Sigmoid colon (tissue), 3 donors: Measurements from ENCODE around the gene CAMK1D.

ENCODE experiments used
- POLR2A ChIP-seq, 2 donors: fragments of 450-650 bp; IDR thresholded peaks; one replicate each; pipeline ENCODE4 v1.6.1; 2016; ENCODE audit warnings: antibody characterized with exemption in 2 of 2, mild to moderate bottlenecking in 2 of 2, moderate library complexity in 2 of 2
- TF ChIP-seq, protein P1 (sequence below), 4 experiments: fragments of 450-650 bp in 3 of 4; fragments of 200-600 bp in 1 of 4; IDR thresholded peaks; one replicate each; pipeline ENCODE4 v1.5.1; 2016 to 2019; ENCODE audit warnings: antibody characterized with exemption in 4 of 4, mild to moderate bottlenecking in 3 of 4, moderate library complexity in 2 of 4

DNA sequence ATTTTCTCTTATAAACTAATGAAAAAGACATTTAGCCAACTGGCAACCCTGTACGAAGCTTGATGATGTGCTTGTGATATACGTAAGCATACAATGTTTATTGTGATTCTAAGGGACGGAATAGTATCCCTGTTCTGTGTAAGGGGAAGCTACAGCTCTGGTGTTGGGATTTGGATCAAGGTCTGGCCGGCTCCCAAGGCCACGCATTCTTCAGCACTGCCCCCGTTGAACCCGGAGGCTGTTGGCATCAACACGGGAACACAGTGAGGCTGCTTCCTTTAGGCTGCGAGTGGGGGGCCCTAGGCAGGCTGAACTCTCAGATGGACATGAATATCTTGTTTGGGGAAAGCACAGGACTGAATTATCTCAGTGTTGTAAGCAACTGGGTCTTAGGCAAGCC lies 180.6 kb downstream of the CAMK1D start:
- TF ChIP-seq POLR2A (IDR thresholded peaks at IDR 0.05), result no peak
- TF ChIP-seq, protein P1, sequence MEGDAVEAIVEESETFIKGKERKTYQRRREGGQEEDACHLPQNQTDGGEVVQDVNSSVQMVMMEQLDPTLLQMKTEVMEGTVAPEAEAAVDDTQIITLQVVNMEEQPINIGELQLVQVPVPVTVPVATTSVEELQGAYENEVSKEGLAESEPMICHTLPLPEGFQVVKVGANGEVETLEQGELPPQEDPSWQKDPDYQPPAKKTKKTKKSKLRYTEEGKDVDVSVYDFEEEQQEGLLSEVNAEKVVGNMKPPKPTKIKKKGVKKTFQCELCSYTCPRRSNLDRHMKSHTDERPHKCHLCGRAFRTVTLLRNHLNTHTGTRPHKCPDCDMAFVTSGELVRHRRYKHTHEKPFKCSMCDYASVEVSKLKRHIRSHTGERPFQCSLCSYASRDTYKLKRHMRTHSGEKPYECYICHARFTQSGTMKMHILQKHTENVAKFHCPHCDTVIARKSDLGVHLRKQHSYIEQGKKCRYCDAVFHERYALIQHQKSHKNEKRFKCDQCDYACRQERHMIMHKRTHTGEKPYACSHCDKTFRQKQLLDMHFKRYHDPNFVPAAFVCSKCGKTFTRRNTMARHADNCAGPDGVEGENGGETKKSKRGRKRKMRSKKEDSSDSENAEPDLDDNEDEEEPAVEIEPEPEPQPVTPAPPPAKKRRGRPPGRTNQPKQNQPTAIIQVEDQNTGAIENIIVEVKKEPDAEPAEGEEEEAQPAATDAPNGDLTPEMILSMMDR (IDR thresholded peaks at IDR 0.05), result no peak
